ENCODE results near the gene SP100. TPM values are rescaled to one million over a fixed set of nuclear protein-coding genes. Genes with fewer than 3 reads are reported as not detected.

SP100 gene
- total RNA-seq, 1 donor from 2014 or later: not detected

DNA sequence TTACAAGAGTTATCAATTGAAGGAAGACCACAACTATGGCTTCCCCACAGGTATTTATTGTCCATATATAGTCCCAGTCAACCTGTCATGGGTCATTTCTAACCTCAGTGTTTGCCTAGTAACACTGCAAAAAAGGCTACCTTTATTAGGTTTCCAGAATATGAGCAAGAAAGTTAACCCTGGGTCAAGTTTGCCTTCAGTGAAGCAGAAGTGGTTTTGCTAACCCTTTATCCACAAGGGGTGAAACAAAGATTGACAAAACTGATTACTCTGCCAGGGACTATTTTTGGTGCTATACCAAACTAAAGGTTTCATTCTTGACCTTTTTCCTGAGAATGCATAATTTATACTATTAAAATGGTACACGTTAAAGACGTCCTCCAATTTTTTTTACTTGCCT, 28.8 kb downstream of the SP100 start:
- no peak for DNase-seq (ENCODE audit: low read depth, low spot score)
- H3K4me1 Mint-ChIP-seq: no peaks in the 10 kb centered on the region
- no peaks in the 10 kb centered on the region for H3K27me3 Mint-ChIP-seq (ENCODE audit: low read depth)
- no peak overlapping the region for H3K27ac Mint-ChIP-seq (ENCODE audit: unreplicated experiment)
- H3K9me3 Mint-ChIP-seq: no peaks in the 10 kb centered on the region
- no peak for TF ChIP-seq CTCF (conservative IDR thresholded peaks at IDR 0.05)
- H3K36me3 Mint-ChIP-seq (ENCODE audit: low read depth): no peaks in the 10 kb centered on the region
- no peak overlapping the region for H3K4me3 Mint-ChIP-seq

DNA sequence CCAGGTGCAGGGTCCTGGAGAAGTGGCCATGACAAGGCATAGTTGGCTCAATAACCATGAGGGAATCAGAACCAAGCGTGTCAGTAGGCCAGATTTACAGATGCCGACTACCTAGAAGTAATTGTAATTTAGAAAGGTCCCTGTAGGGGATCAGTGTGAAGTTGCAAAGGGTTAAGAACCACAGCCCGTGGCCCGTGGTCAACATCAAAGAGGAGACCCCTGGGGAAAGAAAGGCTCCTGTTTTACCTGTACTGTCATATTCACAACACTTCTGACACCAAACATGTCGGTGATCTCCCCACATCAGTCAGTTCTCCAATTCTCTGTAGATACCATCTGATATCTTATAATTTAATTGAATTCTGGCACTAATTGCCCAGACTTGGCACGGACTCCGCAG, 31.0 kb downstream of the SP100 start:
- no peaks in the 10 kb centered on the region for H3K27me3 Mint-ChIP-seq (ENCODE audit: low read depth)
- no peaks in the 10 kb centered on the region for H3K4me1 Mint-ChIP-seq
- H3K27ac Mint-ChIP-seq (ENCODE audit: unreplicated experiment): no peak overlapping the region
- no peaks in the 10 kb centered on the region for H3K36me3 Mint-ChIP-seq (ENCODE audit: low read depth)
- TF ChIP-seq CTCF (conservative IDR thresholded peaks at IDR 0.05): no peak
- H3K9me3 Mint-ChIP-seq: no peaks in the 10 kb centered on the region
- H3K4me3 Mint-ChIP-seq: no peak overlapping the region
- no peak for DNase-seq (ENCODE audit: low read depth, low spot score)

DNA sequence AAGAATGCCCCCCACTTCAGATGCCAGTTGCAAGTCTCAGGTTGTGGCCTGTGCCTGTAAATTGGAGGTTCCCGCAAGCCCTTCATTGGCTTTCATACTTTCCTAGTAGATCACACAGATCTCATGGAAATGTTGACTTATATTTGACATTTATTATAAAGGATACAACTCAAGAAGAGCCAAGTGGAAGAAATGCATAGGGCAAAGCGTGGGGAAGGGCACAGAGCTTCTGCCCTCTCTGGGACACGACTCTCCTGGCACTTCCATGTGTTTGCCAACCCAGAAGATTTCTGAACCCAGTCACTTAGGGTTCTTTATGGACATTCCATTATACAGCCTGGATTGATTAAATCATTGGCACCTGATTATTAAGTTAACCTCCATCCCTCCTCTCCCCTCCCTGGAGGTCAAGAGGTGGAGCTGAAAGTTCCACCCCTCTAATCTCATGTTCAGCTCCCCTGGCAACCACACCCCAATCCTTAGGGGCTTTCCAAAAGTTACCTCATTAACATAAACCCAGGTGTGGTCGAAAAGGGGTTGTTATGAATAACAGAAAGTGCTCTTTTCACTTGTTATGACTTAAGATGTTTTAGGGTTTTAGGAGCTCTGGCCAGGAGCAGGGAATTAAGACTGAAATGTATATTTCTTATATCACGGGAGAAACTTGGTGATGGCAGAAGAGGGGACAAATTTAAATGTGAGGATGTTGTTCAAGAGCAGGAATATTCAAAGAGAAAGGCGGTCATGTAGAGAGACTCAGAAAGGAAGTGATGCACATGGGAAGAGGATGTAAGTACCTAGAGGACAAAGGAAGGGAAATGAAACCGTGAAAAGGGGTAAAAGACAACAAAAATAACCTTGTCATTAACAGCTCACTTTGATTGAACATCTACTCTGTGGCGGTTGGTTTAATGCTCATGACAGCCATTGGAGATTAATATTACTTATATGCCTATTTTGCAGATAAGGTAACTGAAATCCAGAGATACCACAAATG, 31.8 kb downstream of the SP100 start:
- no peak for TF ChIP-seq CTCF (conservative IDR thresholded peaks at IDR 0.05)
- DNase-seq (ENCODE audit: low read depth, low spot score): no peak
- no peaks in the 10 kb centered on the region for H3K36me3 Mint-ChIP-seq (ENCODE audit: low read depth)
- no peaks in the 10 kb centered on the region for H3K27me3 Mint-ChIP-seq (ENCODE audit: low read depth)
- H3K27ac Mint-ChIP-seq (ENCODE audit: unreplicated experiment): no peak overlapping the region
- no peaks in the 10 kb centered on the region for H3K4me1 Mint-ChIP-seq
- no peak overlapping the region for H3K4me3 Mint-ChIP-seq
- H3K9me3 Mint-ChIP-seq: no peaks in the 10 kb centered on the region

- Mint-ChIP-seq H3K27ac (ENCODE audit: unreplicated experiment) (no peak overlapping the region), H3K4me1 (no peaks in the 10 kb centered on the region), H3K9me3 (peaks cover 2% of the 10 kb centered on the region), H3K36me3 (ENCODE audit: low read depth) (no peaks in the 10 kb centered on the region), H3K27me3 (ENCODE audit: low read depth) (peaks cover 8% of the 10 kb centered on the region), H3K4me3 (no peak overlapping the region)
- DNase-seq (ENCODE audit: low read depth, low spot score): no peak
- no peak for TF ChIP-seq CTCF (conservative IDR thresholded peaks at IDR 0.05)
Observed at GRCh38 chr2:230449901-230450467, 34.0 kb downstream of the SP100 start.

GRCh38 chr2:230453006-230453405, 37.0 kb downstream of the SP100 start:
- no peaks in the 10 kb centered on the region for H3K36me3 Mint-ChIP-seq (ENCODE audit: low read depth)
- TF ChIP-seq CTCF (conservative IDR thresholded peaks at IDR 0.05): no peak
- H3K9me3 Mint-ChIP-seq: peaks cover 2% of the 10 kb centered on the region
- H3K27me3 Mint-ChIP-seq (ENCODE audit: low read depth): peaks cover 12% of the 10 kb centered on the region
- DNase-seq (ENCODE audit: low read depth, low spot score): no peak
- H3K4me3 Mint-ChIP-seq: no peak overlapping the region
- H3K4me1 Mint-ChIP-seq: no peaks in the 10 kb centered on the region
- H3K27ac Mint-ChIP-seq (ENCODE audit: unreplicated experiment): no peak overlapping the region
